NCI-H345 treated with DMSO at 0.1 percent for 48 hours (cell line): ENCODE data around the gene CNKSR3.

Experiments used
- DNase-seq: peaks from one replicate; lab custom pipeline; 2025; ENCODE audit not compliant: unreplicated experiment; lab: John Stamatoyannopoulos, UW

CNKSR3 gene

GRCh38 chr6:154479771-154480639 is 30.5 kb downstream of the CNKSR3 start:
- no peak for DNase-seq

GRCh38 chr6:154479351-154479769 is 31.1 kb downstream of the CNKSR3 start:
- DNase-seq: no peak

- no peak for DNase-seq
Observed at GRCh38 chr6:154478701-154479060, 31.8 kb downstream of the CNKSR3 start.

- DNase-seq: no peak
Observed at GRCh38 chr6:154478021-154478700, 32.3 kb downstream of the CNKSR3 start.

- DNase-seq: no peak
Observed at GRCh38 chr6:154476494-154476893, 34.0 kb downstream of the CNKSR3 start.

GRCh38 chr6:154474648-154475428 is 35.6 kb downstream of the CNKSR3 start:
- DNase-seq: no peak

GRCh38 chr6:154473324-154473723 is 37.2 kb downstream of the CNKSR3 start:
- DNase-seq: no peak

GRCh38 chr6:154471609-154472362 is 38.7 kb downstream of the CNKSR3 start:
- peak; percentile 98 for DNase-seq

- no peak for DNase-seq
Observed at GRCh38 chr6:154469306-154469935, 41.1 kb downstream of the CNKSR3 start.

- no peak for DNase-seq
Observed at GRCh38 chr6:154468760-154469159, 41.7 kb downstream of the CNKSR3 start.

GRCh38 chr6:154466971-154467679 is 43.4 kb downstream of the CNKSR3 start:
- peak; percentile 33 for DNase-seq

GRCh38 chr6:154466139-154466538 is 44.3 kb downstream of the CNKSR3 start:
- no peak for DNase-seq

- no peak for DNase-seq
Observed at GRCh38 chr6:154463573-154464419, 46.7 kb downstream of the CNKSR3 start.

GRCh38 chr6:154462425-154462824 is 48.1 kb downstream of the CNKSR3 start:
- DNase-seq: no peak

- no peak for DNase-seq
Observed at GRCh38 chr6:154461348-154461747, 49.1 kb downstream of the CNKSR3 start.

- no peak for DNase-seq
Observed at GRCh38 chr6:154460306-154461071, 50.0 kb downstream of the CNKSR3 start.

- no peak for DNase-seq
Observed at GRCh38 chr6:154459513-154459912, 51.0 kb downstream of the CNKSR3 start.
